ENCODE data around the gene IRF1.

- no peak for TF ChIP-seq ZNF274 (IDR thresholded peaks at IDR 0.05; ENCODE audit: low read depth, low read length)
- TF ChIP-seq POLR2A (IDR thresholded peaks at IDR 0.05; ENCODE audit: borderline replicate concordance, extremely low read depth, insufficient read depth, insufficient read length), result no peak
- no peak for TF ChIP-seq CEBPB (IDR thresholded peaks at IDR 0.05; ENCODE audit: low read depth)
- TF ChIP-seq CTCF (IDR thresholded peaks at IDR 0.05 in 2 of 3, conservative IDR thresholded peaks at IDR 0.05 in 1 of 3; ENCODE audit: borderline replicate concordance in 1 of 3, insufficient read depth in 1 of 3, low read depth in 2 of 3, low read length in 2 of 3), result no peak
- TF ChIP-seq EZH2 (IDR thresholded peaks at IDR 0.05), result no peak
- no peak for TF ChIP-seq CBX3 (IDR thresholded peaks at IDR 0.05; ENCODE audit: low read depth)
These were observed 6.2 kb downstream of the IRF1 start for GRCh38 chr5:132484391-132484725.

Data from HCT116 (cell line).